ENCODE measurements around the gene ACP7.

DNA sequence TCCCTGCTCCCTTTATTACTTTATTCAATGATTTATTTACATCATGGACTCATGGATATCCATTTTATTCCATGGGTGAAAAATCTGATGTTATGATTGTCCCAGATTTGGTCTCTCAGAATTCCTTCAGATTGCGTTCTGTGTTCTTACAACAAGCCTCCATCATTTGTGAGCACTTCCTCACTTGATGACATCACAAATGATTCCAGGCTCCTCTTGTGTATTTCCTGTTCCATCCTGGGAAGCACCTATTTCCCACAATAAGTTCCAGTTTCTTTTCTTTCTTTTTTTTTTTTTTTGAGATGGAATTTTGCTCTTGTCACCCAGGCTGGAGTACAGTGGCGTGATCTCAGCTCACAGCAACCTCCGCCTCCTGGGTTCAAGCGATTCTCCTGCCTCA is 6.7 kb downstream of the ACP7 start:
- TF ChIP-seq YY1 (IDR thresholded peaks at IDR 0.05; ENCODE audit: low read depth) = no peak
- TF ChIP-seq, protein P1, sequence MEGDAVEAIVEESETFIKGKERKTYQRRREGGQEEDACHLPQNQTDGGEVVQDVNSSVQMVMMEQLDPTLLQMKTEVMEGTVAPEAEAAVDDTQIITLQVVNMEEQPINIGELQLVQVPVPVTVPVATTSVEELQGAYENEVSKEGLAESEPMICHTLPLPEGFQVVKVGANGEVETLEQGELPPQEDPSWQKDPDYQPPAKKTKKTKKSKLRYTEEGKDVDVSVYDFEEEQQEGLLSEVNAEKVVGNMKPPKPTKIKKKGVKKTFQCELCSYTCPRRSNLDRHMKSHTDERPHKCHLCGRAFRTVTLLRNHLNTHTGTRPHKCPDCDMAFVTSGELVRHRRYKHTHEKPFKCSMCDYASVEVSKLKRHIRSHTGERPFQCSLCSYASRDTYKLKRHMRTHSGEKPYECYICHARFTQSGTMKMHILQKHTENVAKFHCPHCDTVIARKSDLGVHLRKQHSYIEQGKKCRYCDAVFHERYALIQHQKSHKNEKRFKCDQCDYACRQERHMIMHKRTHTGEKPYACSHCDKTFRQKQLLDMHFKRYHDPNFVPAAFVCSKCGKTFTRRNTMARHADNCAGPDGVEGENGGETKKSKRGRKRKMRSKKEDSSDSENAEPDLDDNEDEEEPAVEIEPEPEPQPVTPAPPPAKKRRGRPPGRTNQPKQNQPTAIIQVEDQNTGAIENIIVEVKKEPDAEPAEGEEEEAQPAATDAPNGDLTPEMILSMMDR (IDR thresholded peaks at IDR 0.05) = no peak
- TF ChIP-seq, protein P2, sequence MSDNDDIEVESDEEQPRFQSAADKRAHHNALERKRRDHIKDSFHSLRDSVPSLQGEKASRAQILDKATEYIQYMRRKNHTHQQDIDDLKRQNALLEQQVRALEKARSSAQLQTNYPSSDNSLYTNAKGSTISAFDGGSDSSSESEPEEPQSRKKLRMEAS (IDR thresholded peaks at IDR 0.05; ENCODE audit: low read depth) = no peak
- TF ChIP-seq, protein P3, sequence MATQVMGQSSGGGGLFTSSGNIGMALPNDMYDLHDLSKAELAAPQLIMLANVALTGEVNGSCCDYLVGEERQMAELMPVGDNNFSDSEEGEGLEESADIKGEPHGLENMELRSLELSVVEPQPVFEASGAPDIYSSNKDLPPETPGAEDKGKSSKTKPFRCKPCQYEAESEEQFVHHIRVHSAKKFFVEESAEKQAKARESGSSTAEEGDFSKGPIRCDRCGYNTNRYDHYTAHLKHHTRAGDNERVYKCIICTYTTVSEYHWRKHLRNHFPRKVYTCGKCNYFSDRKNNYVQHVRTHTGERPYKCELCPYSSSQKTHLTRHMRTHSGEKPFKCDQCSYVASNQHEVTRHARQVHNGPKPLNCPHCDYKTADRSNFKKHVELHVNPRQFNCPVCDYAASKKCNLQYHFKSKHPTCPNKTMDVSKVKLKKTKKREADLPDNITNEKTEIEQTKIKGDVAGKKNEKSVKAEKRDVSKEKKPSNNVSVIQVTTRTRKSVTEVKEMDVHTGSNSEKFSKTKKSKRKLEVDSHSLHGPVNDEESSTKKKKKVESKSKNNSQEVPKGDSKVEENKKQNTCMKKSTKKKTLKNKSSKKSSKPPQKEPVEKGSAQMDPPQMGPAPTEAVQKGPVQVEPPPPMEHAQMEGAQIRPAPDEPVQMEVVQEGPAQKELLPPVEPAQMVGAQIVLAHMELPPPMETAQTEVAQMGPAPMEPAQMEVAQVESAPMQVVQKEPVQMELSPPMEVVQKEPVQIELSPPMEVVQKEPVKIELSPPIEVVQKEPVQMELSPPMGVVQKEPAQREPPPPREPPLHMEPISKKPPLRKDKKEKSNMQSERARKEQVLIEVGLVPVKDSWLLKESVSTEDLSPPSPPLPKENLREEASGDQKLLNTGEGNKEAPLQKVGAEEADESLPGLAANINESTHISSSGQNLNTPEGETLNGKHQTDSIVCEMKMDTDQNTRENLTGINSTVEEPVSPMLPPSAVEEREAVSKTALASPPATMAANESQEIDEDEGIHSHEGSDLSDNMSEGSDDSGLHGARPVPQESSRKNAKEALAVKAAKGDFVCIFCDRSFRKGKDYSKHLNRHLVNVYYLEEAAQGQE (IDR thresholded peaks at IDR 0.05; ENCODE audit: low read depth, low read length) = no peak
- no peak for TF ChIP-seq POLR2AphosphoS5 (IDR thresholded peaks at IDR 0.05; ENCODE audit: low read depth, low read length)
- TF ChIP-seq, protein P4, sequence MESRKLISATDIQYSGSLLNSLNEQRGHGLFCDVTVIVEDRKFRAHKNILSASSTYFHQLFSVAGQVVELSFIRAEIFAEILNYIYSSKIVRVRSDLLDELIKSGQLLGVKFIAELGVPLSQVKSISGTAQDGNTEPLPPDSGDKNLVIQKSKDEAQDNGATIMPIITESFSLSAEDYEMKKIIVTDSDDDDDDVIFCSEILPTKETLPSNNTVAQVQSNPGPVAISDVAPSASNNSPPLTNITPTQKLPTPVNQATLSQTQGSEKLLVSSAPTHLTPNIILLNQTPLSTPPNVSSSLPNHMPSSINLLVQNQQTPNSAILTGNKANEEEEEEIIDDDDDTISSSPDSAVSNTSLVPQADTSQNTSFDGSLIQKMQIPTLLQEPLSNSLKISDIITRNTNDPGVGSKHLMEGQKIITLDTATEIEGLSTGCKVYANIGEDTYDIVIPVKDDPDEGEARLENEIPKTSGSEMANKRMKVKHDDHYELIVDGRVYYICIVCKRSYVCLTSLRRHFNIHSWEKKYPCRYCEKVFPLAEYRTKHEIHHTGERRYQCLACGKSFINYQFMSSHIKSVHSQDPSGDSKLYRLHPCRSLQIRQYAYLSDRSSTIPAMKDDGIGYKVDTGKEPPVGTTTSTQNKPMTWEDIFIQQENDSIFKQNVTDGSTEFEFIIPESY (IDR thresholded peaks at IDR 0.05; ENCODE audit: borderline replicate concordance, low read depth) = no peak
- no peak for TF ChIP-seq MXI1 (IDR thresholded peaks at IDR 0.05; ENCODE audit: low read depth, low read length)
- TF ChIP-seq FOXM1 (IDR thresholded peaks at IDR 0.05; ENCODE audit: low read depth) = no peak
